ENCODE data around the gene DKK3.

Gene DKK3

GRCh38 chr11:12031856-12032544 is 23.6 kb upstream of the DKK3 start:
- no peak for DNase-seq (ENCODE audit: low read depth in 1 of 2, low spot score in 1 of 2)

DNA sequence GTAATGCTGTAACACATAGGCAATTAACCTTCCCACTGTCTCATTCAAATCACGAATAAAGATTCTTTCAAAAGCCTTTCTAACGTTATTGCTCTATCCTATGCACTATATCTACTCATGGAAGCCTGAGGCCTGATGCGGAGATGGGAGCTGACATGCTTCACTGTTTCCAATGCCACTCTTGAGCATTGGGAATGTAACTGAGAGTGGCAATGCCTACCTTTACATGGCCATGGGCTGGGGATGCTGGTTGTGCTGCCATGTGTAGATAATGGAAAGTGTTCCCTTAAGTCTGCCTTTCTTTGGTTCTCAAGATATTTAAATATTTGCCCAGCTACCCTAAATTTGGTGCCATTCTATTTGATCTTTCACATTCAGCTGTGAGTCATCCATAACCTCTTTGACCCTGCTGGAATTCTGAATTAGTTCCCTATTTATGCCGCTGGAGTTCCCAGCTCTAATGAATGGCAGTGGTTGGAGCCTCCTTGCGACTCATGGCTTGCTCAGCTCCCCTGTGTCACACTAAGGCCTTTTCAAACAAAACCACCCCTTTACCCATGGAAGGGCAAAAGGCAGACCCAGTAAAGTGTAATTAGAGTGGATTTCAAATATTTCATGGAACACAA is 21.4 kb upstream of the DKK3 start:
- DNase-seq (ENCODE audit: low read depth in 1 of 2, low spot score in 1 of 2) = no peak

- no peak for DNase-seq (ENCODE audit: low read depth in 1 of 2, low spot score in 1 of 2)
Observed at GRCh38 chr11:12029119-12029518, 20.7 kb upstream of the DKK3 start.

GRCh38 chr11:12028303-12028702 is 19.9 kb upstream of the DKK3 start:
- DNase-seq (ENCODE audit: low read depth in 1 of 2, low spot score in 1 of 2) = no peak

DNA sequence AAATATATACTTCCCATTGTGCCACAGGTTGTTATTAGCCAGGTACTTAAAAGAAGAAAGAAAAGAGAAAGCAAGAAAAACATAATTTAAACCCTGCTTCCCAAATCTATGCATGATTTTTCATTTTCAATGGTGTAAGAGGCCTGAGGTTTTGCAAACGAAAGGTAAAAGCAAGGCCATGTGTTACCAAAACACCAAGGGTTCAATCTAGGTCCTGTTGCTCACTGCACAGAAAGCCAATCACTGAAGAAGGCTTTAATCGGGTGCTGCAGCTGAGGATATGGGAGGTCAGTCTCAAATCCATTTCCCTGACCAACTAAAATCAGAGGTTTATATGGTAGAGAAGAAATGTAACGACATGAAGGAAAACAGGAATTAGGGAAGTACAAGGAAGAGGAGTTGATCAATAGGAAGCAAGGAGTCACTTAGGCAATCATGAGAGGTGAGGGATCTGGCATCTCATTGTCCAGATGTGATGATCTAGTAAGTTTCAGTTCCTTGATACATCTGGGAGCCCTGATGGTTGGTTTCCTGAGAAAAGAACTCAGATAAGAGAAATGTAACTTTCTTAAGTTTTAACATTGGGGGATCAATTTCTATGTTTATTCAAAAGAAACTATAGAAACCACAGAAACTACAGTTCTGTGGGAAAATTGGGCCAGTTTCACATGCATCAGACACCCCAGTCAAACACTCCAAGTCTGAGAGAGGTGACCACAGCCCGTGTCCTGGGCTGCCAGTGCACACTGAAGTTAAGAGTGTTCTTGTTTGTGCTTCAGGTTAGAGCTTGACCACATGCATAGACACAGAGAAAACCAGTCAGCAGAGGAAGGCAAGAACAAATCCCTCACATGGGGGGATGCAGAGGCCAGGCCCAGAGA is 18.1 kb upstream of the DKK3 start:
- no peak for DNase-seq (ENCODE audit: low read depth in 1 of 2, low spot score in 1 of 2)

GRCh38 chr11:12024254-12024926 is 16.0 kb upstream of the DKK3 start:
- DNase-seq (ENCODE audit: low read depth in 1 of 2, low spot score in 1 of 2) = no peak

- DNase-seq (ENCODE audit: low read depth in 1 of 2, low spot score in 1 of 2) = no peak
Observed at GRCh38 chr11:12023015-12023414, 14.6 kb upstream of the DKK3 start.

DNA sequence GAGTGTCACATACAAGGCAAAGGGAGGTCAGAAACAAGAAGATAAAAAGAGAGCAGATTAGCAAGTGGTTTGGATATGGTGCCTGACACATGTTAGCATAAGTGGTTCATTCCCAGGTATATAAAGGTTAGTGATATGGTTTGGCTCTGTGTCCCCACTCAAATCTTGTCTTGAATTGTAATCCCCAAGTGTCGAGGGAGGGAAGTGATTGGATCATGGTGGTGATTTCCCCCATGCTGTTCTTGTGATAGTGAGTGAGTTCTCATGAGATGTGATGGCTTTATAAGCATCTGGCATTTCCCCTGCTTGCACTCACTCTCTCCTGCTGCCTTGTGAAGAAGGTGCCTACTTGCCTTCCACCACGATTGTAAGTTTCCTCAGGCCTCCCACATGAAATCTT is 12.1 kb upstream of the DKK3 start:
- DNase-seq (ENCODE audit: low read depth in 1 of 2, low spot score in 1 of 2) = no peak

GRCh38 chr11:12019866-12020416 is 11.5 kb upstream of the DKK3 start:
- no peak for DNase-seq (ENCODE audit: low read depth in 1 of 2, low spot score in 1 of 2)

DNA sequence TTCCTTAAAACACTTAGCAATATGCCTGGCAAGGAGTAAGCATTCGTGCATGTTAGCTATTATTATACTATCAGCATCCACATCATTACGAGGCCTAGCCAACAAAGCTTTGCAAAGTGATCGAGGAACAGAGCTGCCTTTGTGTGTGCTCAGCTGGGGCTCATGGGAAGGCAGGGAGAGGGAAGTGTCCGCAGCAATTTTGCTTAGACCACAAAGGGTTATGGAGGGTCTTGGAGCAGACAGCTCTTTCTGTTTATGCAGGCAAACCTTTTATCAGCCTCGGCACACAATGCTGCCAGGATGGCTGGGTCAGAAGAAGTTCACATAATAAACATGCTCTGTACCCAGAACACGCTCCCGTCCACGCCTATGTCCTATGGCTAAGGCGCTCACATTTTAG is 10.9 kb upstream of the DKK3 start:
- no peak for DNase-seq (ENCODE audit: low read depth in 1 of 2, low spot score in 1 of 2)

GRCh38 chr11:12017865-12018453 is 9.5 kb upstream of the DKK3 start:
- no peak for DNase-seq (ENCODE audit: low read depth in 1 of 2, low spot score in 1 of 2)

DNA sequence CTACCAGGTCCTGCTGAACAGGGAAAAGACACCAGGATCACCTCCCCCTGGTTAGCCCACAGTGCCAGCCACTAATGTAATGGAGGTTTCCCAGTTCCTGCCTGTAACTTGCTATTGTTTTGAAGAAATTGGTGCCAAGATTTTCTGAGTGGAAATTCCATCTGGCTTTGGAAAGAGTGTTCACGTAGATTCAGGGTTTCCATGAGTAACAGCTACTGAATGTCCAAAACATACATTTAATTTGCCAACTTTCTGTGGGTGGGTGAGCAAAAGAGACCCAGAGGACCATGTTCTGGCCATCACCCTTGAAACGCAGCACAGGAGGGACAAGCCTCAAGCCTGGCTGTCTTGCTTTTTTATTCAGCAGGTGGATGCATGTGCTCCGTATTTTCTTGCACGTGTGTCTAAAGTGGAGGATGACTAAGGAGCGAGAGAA is 8.8 kb upstream of the DKK3 start:
- DNase-seq (ENCODE audit: low read depth in 1 of 2, low spot score in 1 of 2) = no peak

GRCh38 chr11:12016246-12016645 is 7.8 kb upstream of the DKK3 start:
- DNase-seq (ENCODE audit: low read depth in 1 of 2, low spot score in 1 of 2) = no peak

GRCh38 chr11:12015486-12015885 is 7.1 kb upstream of the DKK3 start:
- DNase-seq (ENCODE audit: low read depth in 1 of 2, low spot score in 1 of 2) = no peak

GRCh38 chr11:12013781-12014180 is 5.4 kb upstream of the DKK3 start:
- DNase-seq (ENCODE audit: low read depth in 1 of 2, low spot score in 1 of 2) = no peak

DNA sequence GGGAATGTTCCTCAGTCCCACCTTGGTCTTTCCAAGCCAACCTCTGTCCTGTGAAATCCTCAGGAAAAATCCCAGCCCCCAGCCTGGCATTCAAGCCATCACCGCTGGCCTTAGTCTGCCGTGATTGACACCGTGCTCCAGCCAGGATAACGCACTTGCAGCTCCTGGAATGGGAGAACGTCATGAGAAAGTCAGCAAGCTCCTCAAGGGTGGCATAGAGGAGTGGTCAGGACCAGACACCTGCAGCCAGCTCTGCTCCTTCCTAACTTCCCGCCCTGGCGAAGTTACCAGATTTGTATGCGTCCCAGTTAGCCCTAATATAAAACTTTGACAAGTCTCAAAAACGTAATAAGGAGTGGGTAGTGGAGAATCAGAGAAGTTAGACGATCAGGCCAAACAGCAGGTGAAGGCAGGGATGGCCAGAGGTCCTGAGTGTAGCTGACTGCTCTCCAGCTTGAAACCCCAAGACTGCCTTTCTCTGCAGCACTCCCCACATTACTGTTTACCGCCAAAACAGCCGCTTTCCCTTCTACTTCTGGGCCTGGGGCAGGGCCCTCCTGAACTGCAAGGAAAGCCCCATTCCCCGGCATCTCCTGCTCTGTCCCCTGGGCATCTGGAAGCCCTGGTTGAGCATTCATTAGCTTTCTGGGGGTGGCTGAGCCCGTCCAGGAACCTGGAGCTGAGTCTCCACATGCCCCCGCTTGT is 1.3 kb upstream of the DKK3 start:
- DNase-seq (ENCODE audit: low read depth in 1 of 2, low spot score in 1 of 2) = no peak

GRCh38 chr11:12008790-12009616 is 577 bp upstream of the DKK3 start:
- DNase-seq (ENCODE audit: low read depth in 1 of 2, low spot score in 1 of 2) = no peak

DNA sequence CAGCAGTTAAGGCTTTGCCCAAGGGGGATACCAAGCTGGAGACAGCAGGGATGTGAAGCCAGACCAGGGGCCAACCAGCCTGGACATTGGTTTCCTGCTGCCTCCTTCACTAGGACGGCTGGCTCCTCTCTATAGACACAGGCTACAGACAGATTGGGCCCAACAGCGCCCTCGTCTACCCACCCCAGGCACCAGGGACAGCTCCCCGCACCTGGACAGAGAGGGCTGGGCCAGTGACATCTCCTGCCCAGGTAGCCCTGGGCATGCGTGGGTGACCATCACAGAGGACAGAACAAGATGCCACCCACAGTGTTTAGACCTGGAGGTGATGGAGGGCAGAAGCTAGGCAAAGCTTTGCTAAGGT is 1.2 kb downstream of the DKK3 start:
- DNase-seq (ENCODE audit: low read depth in 1 of 2, low spot score in 1 of 2) = no peak

GRCh38 chr11:12006552-12007229 is 1.7 kb downstream of the DKK3 start:
- DNase-seq (ENCODE audit: low read depth in 1 of 2, low spot score in 1 of 2) = no peak
